ENCODE data around the gene FTCD.

- TF ChIP-seq CTCF (conservative IDR thresholded peaks at IDR 0.05 in 1 of 2, IDR thresholded peaks at IDR 0.05 in 1 of 2; ENCODE audit: extremely low read depth in 1 of 2, insufficient read depth in 1 of 2, low read depth in 1 of 2, low read length in 2 of 2) (no peak), EZH2 (IDR thresholded peaks at IDR 0.05; ENCODE audit: borderline replicate concordance, low read length) (no peak)
These were observed 64.3 kb downstream of the FTCD start for GRCh38 chr21:46091118-46091517.

Measured in mammary epithelial cell (primary cell).